ENCODE measurements around the gene BRICD5.

The BRICD5 gene

DNA sequence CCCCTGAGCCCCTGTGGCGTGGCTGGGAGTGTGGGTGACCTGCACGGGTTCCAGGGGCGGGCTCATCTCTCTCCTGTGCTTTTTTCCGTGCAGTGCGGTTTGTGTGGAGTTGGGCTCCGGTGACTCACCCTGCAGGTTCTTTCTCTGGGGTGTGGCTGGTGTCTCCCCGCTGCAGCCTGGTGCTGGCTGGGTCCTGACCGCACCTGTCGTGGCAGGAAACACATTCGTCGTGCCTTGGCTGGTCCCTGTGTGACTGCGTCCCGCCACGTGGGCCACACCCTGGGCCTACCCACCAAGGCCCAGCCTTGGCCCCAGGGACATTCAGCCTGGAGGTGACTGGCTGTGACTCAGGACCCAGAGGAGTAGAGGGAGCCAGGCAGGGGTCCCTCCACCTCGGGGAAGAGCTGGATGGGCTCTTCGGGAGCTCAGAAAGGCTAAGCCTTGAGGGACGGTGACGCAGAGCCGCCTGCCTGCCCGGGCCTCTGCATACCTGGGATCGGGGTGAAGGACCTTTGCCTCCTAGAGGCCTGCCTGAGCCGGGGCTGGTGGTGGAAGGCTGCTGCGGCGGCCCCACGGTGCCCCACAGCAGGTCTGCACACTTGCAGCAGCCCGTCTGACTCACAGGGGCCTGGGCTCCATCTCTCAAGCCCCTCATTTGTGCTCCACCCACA lies 47.3 kb downstream of the BRICD5 start:
- no peak for DNase-seq (ENCODE audit: low spot score)

- DNase-seq (ENCODE audit: low spot score), result no peak
These were observed 48.0 kb downstream of the BRICD5 start for GRCh38 chr16:2162676-2163118.

- no peak for DNase-seq (ENCODE audit: low spot score)
These were observed 48.8 kb downstream of the BRICD5 start for GRCh38 chr16:2161911-2162310.

- DNase-seq (ENCODE audit: low spot score), result no peak
These were observed 49.6 kb downstream of the BRICD5 start for GRCh38 chr16:2160915-2161551.
